Measurements from ENCODE around the gene CALM1.

CALM1 gene

DNA sequence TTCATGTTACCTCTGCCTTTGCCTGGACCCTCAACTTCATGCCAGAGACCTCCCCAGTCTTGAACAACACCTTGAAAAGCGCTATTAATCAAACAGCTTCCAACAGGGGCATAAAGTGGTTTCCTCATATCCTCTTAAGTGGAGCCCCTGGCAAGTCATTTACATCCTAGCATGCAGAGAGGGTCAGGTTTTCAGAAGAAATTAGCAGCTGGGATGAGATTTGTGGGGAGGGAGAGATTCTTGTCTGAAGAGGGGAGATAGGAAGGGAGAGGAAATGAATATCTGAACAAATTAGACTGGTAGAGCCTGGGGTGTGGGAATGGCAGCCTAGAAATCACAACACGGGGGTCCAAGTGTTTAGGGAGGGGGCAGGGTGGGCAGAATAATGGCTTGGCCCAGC lies 45.6 kb downstream of the CALM1 start:
- Histone ChIP-seq H3K4me2 (ENCODE audit: low read length) (no peak overlapping the region), H2AFZ (ENCODE audit: insufficient read depth, low read length, poor library complexity) (no peak overlapping the region), H3K4me1 (ENCODE audit: control insufficient read depth in 1 of 2, insufficient read depth in 2 of 2, low read length in 2 of 2) (peaks cover 13 to 14% of the 10 kb centered on the region in 2 experiments), H4K91ac (ENCODE audit: low read depth, low read length) (no peak overlapping the region), H2AK5ac (ENCODE audit: low read length) (no peak overlapping the region), H3K4ac (ENCODE audit: low read depth, low read length) (no peak overlapping the region), H4K8ac (ENCODE audit: low read depth, low read length) (no peak overlapping the region), H3K36me3 (ENCODE audit: control insufficient read depth in 1 of 2, insufficient read depth in 2 of 2, low read length in 2 of 2) (no peaks in the 10 kb centered on the region), H3K4me3 (ENCODE audit: low read depth, low read length) (no peak overlapping the region), H3K79me1 (ENCODE audit: low read length) (peaks cover 6% of the 10 kb centered on the region), H3K18ac (ENCODE audit: low read length) (no peak overlapping the region), H2BK5ac (ENCODE audit: low read depth, low read length, poor library complexity) (no peak overlapping the region), H3K9me3 (ENCODE audit: insufficient read depth, low read depth, low read length) (peaks cover 1% of the 10 kb centered on the region), H3K23ac (ENCODE audit: low read length) (no peak overlapping the region), H3K79me2 (ENCODE audit: control insufficient read depth, insufficient read depth, low read length, poor library complexity) (no peaks in the 10 kb centered on the region), H2BK12ac (ENCODE audit: low read length) (no peak overlapping the region), H3K14ac (ENCODE audit: low read length) (no peak overlapping the region), H3K27ac (ENCODE audit: low read depth, low read length) (no peak overlapping the region), H4K12ac (ENCODE audit: low read depth, low read length) (no peak overlapping the region), H3K9ac (ENCODE audit: low read length) (no peak overlapping the region), H2BK120ac (ENCODE audit: insufficient read depth, low read length, poor library complexity) (no peak overlapping the region), H3K27me3 (ENCODE audit: insufficient read depth, low read length) (no peaks in the 10 kb centered on the region)
- no CpG with 5 or more reads among the region's 2 CpGs for WGBS (ENCODE audit: extremely low coverage, insufficient coverage, insufficient read length)
- no peak for DNase-seq

DNA sequence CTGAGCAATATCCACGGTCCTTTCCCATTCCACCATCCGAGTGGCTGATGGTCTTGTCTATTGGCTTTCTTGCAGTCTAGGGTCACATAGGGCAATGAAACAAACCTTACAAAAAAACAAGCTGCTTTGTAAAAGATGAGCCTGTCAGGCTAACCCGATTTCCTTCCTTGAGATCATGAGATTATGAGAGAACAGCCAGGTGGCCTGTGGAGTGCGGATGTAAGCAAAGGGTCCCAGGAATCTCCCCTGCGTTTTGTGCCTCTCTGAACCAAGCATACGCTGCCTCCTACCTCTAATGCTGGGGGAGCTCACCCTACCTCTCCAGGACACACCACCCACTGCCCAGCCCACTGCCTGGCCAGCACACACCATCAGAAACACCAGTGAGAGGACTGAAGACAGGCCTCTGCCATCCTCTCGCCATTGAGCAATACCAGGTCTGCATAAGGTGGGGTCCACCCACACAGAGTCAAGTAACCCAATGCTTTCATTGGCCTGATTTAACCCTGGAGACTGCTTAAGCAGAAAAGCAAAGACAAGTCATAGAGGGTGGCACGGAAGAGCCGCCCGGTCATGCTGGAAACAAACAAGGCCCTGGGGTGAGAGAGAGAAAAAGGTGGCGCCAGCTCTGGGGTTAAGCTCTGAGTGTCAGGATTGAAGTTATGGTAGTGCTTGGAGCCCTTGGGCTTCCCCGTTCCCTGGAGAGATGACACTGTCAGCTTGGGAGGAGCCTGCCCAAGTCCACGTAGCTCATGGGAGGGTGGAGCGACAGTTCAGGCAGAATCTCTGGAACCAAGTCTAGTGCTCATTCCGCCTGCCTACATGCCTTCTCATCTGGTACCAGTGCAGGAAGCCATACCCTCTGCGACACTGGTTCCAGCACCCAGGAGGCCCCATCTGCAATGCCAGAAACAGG lies 46.6 kb downstream of the CALM1 start:
- Histone ChIP-seq H2AFZ (ENCODE audit: insufficient read depth, low read length, poor library complexity) (peak overlapping the region; percentile 13), H3K4ac (ENCODE audit: low read depth, low read length) (no peak overlapping the region), H3K27ac (ENCODE audit: low read depth, low read length) (peak overlapping the region; percentile 39), H3K4me3 (ENCODE audit: low read depth, low read length) (no peak overlapping the region), H3K27me3 (ENCODE audit: insufficient read depth, low read length) (no peaks in the 10 kb centered on the region), H4K12ac (ENCODE audit: low read depth, low read length) (no peak overlapping the region), H3K18ac (ENCODE audit: low read length) (no peak overlapping the region), H4K91ac (ENCODE audit: low read depth, low read length) (peak overlapping the region; percentile 60), H3K9ac (ENCODE audit: low read length) (no peak overlapping the region), H4K8ac (ENCODE audit: low read depth, low read length) (peak overlapping the region; percentile 47), H2BK12ac (ENCODE audit: low read length) (peak overlapping the region; percentile 67), H3K4me2 (ENCODE audit: low read length) (no peak overlapping the region), H3K36me3 (ENCODE audit: control insufficient read depth in 1 of 2, insufficient read depth in 2 of 2, low read length in 2 of 2) (no peaks in the 10 kb centered on the region), H3K9me3 (ENCODE audit: insufficient read depth, low read depth, low read length) (peaks cover 1% of the 10 kb centered on the region), H2AK5ac (ENCODE audit: low read length) (no peak overlapping the region), H3K4me1 (ENCODE audit: control insufficient read depth in 1 of 2, insufficient read depth in 2 of 2, low read length in 2 of 2) (peaks cover 13 to 14% of the 10 kb centered on the region in 2 experiments), H3K23ac (ENCODE audit: low read length) (no peak overlapping the region), H2BK120ac (ENCODE audit: insufficient read depth, low read length, poor library complexity) (no peak overlapping the region), H3K14ac (ENCODE audit: low read length) (peak overlapping the region; percentile 26), H3K79me2 (ENCODE audit: control insufficient read depth, insufficient read depth, low read length, poor library complexity) (no peaks in the 10 kb centered on the region), H3K79me1 (ENCODE audit: low read length) (peaks cover 6% of the 10 kb centered on the region), H2BK5ac (ENCODE audit: low read depth, low read length, poor library complexity) (peak overlapping the region; percentile 11)
- WGBS (ENCODE audit: extremely low coverage, insufficient coverage, insufficient read length), result no CpG with 5 or more reads among the region's 16 CpGs
- no peak for DNase-seq

DNA sequence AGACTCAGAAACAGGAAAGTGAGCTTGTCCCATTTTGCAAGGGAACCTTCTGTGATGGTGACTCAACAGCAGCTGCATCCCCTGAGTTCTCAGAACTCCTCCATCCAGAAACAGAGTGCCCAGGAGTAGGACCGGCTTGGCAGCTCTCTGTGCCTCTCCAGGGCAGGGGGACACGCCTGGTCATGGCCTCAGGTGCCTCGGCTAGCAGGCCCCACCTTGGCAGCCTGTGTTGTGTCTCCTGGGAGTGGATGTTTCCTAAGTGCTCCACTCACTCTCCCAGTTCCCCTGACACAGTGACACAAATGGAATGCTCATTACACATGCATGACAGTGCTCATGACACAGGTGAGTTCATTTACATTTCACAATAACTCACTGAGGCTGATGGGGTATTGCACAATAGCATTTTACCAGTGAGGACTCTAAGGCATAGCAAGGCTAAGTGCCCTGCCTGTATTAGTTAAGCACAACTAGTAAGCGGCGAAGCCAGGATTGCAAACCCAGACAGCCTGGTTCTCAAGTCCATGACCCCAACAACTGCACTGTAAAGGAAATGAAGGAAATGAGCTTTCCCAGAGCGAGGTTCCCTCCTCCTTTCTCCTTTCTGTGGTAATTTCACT lies 47.4 kb downstream of the CALM1 start:
- H3K4me1 ChIP-seq (ENCODE audit: control insufficient read depth in 1 of 2, insufficient read depth in 2 of 2, low read length in 2 of 2), result peaks cover 13 to 14% of the 10 kb centered on the region in 2 experiments
- H4K8ac ChIP-seq (ENCODE audit: low read depth, low read length), result no peak overlapping the region
- H3K14ac ChIP-seq (ENCODE audit: low read length), result no peak overlapping the region
- H3K27ac ChIP-seq (ENCODE audit: low read depth, low read length), result peak overlapping the region; percentile 39
- no peaks in the 10 kb centered on the region for H3K79me2 ChIP-seq (ENCODE audit: control insufficient read depth, insufficient read depth, low read length, poor library complexity)
- peak overlapping the region; percentile 1 for H4K91ac ChIP-seq (ENCODE audit: low read depth, low read length)
- no peak overlapping the region for H3K23ac ChIP-seq (ENCODE audit: low read length)
- no peak overlapping the region for H2AK5ac ChIP-seq (ENCODE audit: low read length)
- H3K4ac ChIP-seq (ENCODE audit: low read depth, low read length), result no peak overlapping the region
- no peak overlapping the region for H3K4me2 ChIP-seq (ENCODE audit: low read length)
- WGBS (ENCODE audit: extremely low coverage, insufficient coverage, insufficient read length), result no CpG with 5 or more reads among the region's 6 CpGs
- H2BK12ac ChIP-seq (ENCODE audit: low read length), result no peak overlapping the region
- peak; percentile 95 to 99 for DNase-seq
- no peak overlapping the region for H3K4me3 ChIP-seq (ENCODE audit: low read depth, low read length)
- no peak overlapping the region for H4K12ac ChIP-seq (ENCODE audit: low read depth, low read length)
- H3K79me1 ChIP-seq (ENCODE audit: low read length), result peaks cover 6% of the 10 kb centered on the region
- no peak overlapping the region for H3K18ac ChIP-seq (ENCODE audit: low read length)
- H2AFZ ChIP-seq (ENCODE audit: insufficient read depth, low read length, poor library complexity), result no peak overlapping the region
- no peaks in the 10 kb centered on the region for H3K27me3 ChIP-seq (ENCODE audit: insufficient read depth, low read length)
- no peaks in the 10 kb centered on the region for H3K36me3 ChIP-seq (ENCODE audit: control insufficient read depth in 1 of 2, insufficient read depth in 2 of 2, low read length in 2 of 2)
- H2BK120ac ChIP-seq (ENCODE audit: insufficient read depth, low read length, poor library complexity), result no peak overlapping the region
- peaks cover 1% of the 10 kb centered on the region for H3K9me3 ChIP-seq (ENCODE audit: insufficient read depth, low read depth, low read length)
- no peak overlapping the region for H2BK5ac ChIP-seq (ENCODE audit: low read depth, low read length, poor library complexity)
- no peak overlapping the region for H3K9ac ChIP-seq (ENCODE audit: low read length)

DNA sequence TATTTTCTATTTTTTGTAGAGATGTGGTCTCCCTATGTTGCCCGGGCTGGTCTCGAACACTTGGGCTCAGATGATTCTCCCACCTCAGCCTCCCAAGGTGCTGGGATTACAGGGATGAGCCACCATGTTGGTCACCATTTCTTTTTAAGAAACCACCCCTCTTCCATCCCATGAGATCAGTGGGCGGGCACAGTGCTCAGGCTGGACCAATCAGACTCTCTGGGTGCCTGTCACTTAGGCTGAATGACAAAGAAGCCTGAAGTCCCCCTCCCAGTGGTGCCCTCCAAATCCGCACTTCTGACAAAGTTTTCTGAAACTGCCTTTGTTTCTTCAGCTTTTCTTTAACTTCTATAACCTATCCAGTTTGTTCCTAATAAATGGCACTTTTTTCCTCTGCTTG lies 48.2 kb downstream of the CALM1 start:
- Histone ChIP-seq H3K36me3 (ENCODE audit: control insufficient read depth in 1 of 2, insufficient read depth in 2 of 2, low read length in 2 of 2) (no peaks in the 10 kb centered on the region), H3K27ac (ENCODE audit: low read depth, low read length) (peak overlapping the region; percentile 42), H3K23ac (ENCODE audit: low read length) (no peak overlapping the region), H3K4me3 (ENCODE audit: low read depth, low read length) (no peak overlapping the region), H3K4me1 (ENCODE audit: control insufficient read depth in 1 of 2, insufficient read depth in 2 of 2, low read length in 2 of 2) (peaks cover 13 to 14% of the 10 kb centered on the region in 2 experiments), H4K91ac (ENCODE audit: low read depth, low read length) (peak overlapping the region; percentile 29), H2BK120ac (ENCODE audit: insufficient read depth, low read length, poor library complexity) (peak overlapping the region; percentile 30), H3K9me3 (ENCODE audit: insufficient read depth, low read depth, low read length) (peaks cover 1% of the 10 kb centered on the region), H2BK12ac (ENCODE audit: low read length) (peak overlapping the region; percentile 34), H3K4ac (ENCODE audit: low read depth, low read length) (no peak overlapping the region), H2BK5ac (ENCODE audit: low read depth, low read length, poor library complexity) (no peak overlapping the region), H3K18ac (ENCODE audit: low read length) (no peak overlapping the region), H4K12ac (ENCODE audit: low read depth, low read length) (no peak overlapping the region), H4K8ac (ENCODE audit: low read depth, low read length) (no peak overlapping the region), H3K14ac (ENCODE audit: low read length) (no peak overlapping the region), H3K4me2 (ENCODE audit: low read length) (no peak overlapping the region), H2AK5ac (ENCODE audit: low read length) (no peak overlapping the region), H3K9ac (ENCODE audit: low read length) (no peak overlapping the region), H3K79me2 (ENCODE audit: control insufficient read depth, insufficient read depth, low read length, poor library complexity) (no peaks in the 10 kb centered on the region), H3K79me1 (ENCODE audit: low read length) (peaks cover 6% of the 10 kb centered on the region), H2AFZ (ENCODE audit: insufficient read depth, low read length, poor library complexity) (no peak overlapping the region), H3K27me3 (ENCODE audit: insufficient read depth, low read length) (no peaks in the 10 kb centered on the region)
- no peak for DNase-seq
- WGBS (ENCODE audit: extremely low coverage, insufficient coverage, insufficient read length), result no CpG with 5 or more reads among the region's 4 CpGs

All from trophoblast cell (in vitro differentiated cells and primary cell).